Skin epidermis (tissue), 12 donors: ENCODE measurements around the gene IL1RL2.

Experiments
- H3K27ac ChIP-seq, 21 experiments: fragments of 200-600 bp; sonication (generic) in 11 of 21; one replicate each; pipeline ENCODE4 v1.5.0; 2020; ENCODE audit warnings: mild to moderate bottlenecking in 3 of 21, inconsistent platforms in 2 of 21, moderate library complexity in 2 of 21
- H3K4me3 ChIP-seq, 7 experiments: fragments of 200-600 bp; sonication (generic) in 2 of 7; one replicate each; pipeline ENCODE4 v1.5.0; 2020; ENCODE audit warnings: inconsistent platforms in 2 of 7, mild to moderate bottlenecking in 2 of 7, moderate library complexity in 1 of 7

Gene IL1RL2

DNA sequence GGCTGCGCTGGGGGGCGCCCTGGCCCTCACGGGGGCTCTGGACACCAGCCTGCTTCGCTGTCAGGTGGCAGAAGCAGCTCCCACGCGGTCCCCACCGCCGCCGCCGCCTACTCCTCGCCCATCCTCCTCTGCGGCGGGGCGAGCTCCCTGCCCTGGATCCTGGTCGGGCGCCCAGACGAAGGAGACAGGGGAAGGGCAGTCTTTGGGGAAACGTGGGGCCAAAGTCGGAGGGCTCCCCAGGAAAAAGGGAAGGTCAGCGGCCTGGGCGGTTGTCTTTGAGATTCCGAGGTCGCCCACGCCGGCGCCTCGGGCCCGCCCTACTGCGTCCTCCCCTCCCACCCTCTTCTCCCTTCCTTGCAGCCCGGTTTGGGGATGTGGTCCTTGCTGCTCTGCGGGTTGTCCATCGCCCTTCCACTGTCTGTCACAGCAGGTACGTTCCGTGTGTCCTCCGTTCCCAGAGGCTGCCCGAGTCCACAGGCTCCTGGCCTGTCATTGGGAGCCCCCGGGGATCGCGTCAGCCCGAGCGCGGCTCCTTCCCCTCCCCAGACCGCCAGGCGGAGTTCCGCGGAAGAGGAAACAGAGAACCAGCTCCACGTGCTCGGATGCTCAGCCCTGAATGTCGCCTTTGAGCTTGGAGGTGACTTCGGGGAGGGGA is 800 bp downstream of the IL1RL2 start:
- peak overlapping the region; percentile 57 to 96 (median 88) for H3K27ac ChIP-seq
- H3K4me3 ChIP-seq = peak overlapping the region; percentile 31 to 52 (median 42)

DNA sequence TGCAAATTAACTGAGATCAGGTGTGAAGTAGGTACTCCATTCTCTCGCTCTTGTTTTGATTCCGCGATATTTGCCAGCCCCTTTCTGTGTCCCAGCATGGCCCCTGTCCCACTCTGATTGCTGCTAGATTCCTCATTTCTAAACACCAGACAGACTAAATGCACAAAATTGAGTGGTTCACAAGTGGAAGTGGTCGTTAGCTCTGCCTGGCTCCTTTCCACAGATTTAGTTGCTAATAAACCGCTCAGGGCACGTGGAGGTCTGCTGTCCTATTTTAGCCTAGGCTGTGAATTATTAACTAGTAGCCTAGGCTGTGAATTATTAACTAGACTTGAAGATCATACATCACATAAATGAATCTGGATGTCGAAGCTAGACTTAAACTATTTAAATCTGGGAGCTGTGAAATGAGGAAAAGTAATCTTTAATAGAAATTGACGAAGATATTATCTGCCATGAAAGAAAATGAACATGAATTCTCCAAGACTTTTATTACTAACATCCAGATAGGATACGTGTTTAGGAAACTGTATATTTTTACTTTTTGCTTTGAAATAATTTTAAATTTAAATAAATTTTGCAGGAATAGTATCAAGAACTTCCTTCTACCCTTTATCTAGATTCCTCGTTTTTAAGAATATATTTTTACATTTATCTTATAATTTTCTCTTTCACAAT is 3.7 kb downstream of the IL1RL2 start:
- H3K27ac ChIP-seq = no peak overlapping the region
- H3K4me3 ChIP-seq = no peak overlapping the region

DNA sequence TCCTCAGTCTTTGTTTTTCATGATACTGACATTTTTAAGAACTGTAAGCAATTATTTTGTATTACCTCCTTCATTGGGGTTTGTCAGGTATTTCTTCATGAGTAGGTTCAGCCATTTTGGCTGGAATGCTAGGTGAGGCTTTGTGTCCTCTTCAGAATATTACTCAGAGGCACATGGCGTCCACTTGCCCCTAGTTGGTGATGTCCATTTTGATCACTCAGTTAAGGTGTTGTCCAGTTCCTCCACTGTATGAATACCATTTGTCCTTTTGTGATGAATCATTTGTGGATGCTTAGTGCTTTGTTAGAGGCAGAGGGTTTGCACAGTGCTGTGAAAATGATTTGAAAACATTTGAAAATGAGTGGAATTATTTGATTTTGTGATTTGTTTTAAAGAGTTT is 4.7 kb downstream of the IL1RL2 start:
- Histone ChIP-seq H3K4me3 (no peak overlapping the region), H3K27ac (no peak overlapping the region)

DNA sequence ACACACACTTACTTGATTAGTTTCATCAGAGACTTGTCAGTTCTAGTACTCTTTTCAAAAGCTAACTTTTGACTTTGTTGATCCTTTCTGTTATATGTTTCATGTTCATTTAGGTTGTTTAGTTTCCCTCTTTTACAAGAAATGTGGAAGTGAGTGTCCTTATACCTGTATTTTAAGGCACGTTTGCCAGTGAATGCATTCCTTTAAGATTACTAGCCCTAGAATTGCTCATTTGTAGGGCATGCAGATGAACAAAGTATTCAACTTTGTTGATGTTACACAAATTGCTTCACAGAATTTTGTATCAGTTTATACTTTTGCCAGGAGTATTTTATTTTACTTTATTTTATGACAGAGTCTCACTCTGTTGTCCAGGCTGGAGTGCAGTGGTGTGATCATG is 6.3 kb downstream of the IL1RL2 start:
- Histone ChIP-seq H3K27ac (no peak overlapping the region), H3K4me3 (no peak overlapping the region)

DNA sequence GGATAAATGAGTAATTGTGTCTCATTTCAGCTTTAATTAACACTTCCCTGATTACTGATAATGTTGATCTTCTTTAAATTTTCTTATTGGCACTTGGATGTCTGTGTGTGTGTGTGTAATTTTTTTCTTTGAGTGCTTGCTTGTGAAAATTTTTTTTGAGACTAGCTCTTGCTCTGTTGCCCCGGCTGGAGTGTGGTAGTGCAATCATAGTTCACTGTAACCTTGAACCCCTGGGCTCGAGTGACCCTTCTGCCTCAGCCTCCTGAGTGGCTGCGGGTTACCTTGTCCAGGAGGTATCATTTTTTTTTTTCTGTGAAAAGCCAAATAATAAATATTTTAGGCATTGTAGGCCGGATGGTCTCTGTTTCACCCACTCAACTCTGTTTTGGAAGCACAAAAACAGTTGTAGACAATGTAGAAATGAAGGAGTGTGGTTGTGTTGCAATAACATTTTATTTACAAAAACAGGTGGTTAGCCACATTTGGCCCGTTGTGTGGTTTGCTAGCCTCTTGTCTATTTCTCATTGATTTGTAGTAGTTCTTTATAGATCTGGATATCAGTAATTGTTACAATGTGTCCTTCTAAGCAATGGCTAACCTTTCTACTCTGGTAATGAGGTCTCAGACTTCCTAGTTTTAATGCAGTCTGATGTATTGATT is 7.9 kb downstream of the IL1RL2 start:
- Histone ChIP-seq H3K4me3 (no peak overlapping the region), H3K27ac (no peak overlapping the region)

DNA sequence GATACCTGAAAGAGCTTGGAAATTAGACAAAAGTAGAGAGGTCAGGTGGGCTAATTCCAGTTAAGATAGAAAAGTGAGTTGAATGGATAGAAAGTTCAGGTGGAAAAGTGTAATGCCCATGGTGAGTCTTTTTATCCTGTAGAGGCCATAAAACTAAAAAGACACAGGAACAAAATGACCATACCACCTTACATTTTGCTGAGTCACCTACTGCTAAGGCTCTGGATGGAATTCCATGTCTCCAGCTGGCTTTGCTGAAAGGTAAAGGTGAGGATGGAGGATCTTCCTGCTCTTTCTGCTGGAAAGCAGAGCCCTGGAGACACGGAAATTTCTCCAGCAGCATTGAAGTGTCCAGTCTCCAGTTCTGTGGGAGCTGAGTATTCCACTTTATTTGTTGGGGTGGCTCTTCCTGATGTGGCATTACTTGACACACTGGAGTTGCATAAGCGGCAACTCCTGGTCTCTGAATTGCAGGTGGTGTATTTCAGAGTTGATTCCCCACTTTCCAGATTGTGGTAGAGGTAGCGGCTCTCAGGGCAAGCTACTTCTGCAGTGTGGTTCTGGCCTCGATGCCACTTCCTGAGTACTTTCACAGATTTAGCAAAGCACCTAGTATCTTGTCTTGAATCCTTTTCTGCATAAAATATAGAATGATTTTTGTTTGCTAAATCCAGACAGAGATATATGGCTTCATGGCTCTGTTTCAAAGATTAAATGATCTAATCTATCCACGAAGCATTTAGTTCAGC is 10.7 kb downstream of the IL1RL2 start:
- Histone ChIP-seq H3K4me3 (no peak overlapping the region), H3K27ac (no peak overlapping the region)

DNA sequence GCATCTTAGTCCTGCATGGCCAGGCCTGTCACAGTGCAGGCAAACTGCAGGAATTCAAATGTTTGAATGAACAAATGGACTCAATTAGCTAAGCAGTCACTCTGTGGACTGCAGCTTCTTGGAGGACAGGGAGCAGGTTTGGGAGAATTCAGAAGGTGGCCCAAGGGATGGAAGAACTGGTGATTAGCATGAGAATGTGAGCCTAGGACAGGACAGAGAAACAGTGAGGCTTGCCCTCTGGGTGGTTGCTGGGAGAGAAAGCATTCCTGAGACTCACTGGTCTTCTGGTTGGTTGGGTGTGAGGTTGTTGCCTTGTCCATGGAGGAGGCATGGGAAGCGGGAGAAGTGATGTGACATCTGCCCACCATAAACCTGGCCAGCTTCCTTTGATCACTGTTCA is 13.7 kb downstream of the IL1RL2 start:
- Histone ChIP-seq H3K27ac (no peak overlapping the region), H3K4me3 (no peak overlapping the region)

DNA sequence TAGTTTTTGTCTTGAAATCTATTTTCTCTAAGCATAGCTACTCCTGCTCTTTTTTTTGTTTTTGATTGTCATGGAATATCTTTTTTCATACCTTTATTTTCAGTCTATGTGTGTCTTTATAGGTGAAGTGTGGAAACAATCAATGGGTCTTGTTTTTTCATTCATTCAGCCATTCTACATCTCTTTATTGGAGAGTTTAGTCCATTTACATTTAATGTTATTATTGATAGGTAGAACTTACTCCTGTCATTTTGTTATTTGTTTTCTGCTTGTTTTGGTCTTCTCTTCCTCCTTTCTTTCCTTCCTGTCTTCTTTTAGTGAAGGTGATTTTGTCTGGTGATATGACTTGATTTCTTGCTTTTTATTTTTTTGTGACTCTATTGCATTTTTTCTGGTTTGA is 17.8 kb downstream of the IL1RL2 start:
- H3K4me3 ChIP-seq = no peak overlapping the region
- no peak overlapping the region for H3K27ac ChIP-seq

DNA sequence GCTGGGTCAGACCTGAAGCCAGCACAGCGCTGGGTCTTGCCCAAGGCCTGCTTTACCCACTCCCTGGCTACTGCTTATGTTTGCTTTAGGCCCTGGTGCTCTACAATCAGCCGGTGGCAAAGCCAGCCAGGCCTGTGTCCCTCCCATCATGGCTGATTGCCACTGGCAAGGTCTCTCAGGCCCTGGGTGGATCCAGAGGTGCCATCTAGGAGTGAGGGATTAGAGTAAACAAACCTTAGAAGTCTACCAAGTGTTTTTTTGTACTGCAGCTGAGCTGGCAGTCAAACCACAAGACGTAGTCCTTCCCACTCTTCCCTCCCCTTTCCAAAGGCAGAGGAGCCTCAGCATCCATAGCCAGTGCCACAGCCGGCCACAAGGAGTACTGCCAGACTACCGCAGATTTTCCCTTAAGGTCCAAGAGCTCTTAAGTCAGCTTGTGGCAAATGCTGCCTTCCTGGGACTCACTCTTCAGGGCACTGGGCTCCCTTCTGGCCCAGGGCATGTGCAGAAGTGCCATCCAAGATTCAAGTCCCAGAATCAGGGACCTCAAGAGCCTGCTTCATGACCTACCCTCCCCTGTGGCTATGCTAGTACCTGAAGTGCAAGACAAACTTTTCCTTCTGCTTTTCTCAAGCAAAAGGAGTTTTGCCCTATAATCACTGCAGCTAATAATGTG is 20.0 kb downstream of the IL1RL2 start:
- Histone ChIP-seq H3K27ac (no peak overlapping the region), H3K4me3 (no peak overlapping the region)

DNA sequence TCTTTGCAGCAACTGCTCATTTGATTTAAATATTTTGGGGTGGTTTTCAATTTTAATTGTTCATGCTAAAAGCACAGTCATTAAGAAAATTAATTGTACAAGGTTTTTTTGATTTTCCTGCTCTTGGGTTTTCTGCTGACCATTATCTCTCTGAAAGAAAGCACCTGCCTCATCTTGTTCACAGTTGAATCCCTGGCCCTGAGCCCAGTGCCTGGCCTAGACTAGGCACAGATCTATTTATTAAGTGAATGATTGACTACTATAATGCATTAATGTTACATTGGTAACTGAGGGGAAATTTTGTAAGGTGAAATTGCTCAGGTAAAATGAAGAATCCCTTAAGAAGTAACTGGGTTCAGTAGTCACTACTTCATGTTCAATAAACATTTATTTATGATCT is 22.0 kb downstream of the IL1RL2 start:
- no peak overlapping the region for H3K4me3 ChIP-seq
- no peak overlapping the region for H3K27ac ChIP-seq

DNA sequence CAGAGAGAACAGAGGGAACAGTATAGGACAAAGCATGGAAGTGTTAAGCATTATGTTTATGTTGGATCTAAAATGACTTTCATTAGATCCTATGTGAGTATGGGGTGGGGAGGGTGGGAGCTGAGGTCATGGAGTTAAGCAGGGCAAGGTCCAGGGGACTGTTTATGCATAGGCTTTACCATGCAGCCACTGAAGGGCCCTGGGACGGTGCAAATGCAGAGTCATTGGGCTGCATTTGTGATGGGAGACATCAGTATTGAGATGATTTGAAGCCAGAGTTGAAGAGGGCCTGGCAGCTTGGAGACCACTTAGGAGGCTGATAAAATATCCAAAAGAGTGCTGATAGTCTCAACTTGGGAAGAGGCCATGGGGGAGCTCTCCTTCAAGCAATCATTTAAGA is 22.7 kb downstream of the IL1RL2 start:
- H3K27ac ChIP-seq = no peak overlapping the region
- no peak overlapping the region for H3K4me3 ChIP-seq

DNA sequence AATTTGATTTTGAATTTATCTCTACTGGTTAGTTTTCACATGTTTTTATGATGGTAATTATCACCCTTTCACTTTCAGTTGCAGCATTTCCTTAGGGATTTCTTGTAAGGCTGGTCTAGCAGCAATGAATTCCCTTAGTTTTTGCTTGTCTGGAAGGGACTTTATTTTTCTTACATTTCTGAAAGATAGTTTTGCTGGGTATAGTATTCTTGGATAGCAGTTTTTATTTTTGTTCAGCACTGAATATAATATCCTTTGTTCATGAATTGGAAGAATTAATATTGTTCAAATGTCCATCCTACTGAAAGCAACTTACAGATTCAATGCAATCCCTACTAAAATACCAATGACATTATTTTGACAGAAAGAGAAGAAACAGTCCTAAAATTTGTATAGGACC is 30.2 kb downstream of the IL1RL2 start:
- Histone ChIP-seq H3K4me3 (no peak overlapping the region), H3K27ac (no peak overlapping the region)

DNA sequence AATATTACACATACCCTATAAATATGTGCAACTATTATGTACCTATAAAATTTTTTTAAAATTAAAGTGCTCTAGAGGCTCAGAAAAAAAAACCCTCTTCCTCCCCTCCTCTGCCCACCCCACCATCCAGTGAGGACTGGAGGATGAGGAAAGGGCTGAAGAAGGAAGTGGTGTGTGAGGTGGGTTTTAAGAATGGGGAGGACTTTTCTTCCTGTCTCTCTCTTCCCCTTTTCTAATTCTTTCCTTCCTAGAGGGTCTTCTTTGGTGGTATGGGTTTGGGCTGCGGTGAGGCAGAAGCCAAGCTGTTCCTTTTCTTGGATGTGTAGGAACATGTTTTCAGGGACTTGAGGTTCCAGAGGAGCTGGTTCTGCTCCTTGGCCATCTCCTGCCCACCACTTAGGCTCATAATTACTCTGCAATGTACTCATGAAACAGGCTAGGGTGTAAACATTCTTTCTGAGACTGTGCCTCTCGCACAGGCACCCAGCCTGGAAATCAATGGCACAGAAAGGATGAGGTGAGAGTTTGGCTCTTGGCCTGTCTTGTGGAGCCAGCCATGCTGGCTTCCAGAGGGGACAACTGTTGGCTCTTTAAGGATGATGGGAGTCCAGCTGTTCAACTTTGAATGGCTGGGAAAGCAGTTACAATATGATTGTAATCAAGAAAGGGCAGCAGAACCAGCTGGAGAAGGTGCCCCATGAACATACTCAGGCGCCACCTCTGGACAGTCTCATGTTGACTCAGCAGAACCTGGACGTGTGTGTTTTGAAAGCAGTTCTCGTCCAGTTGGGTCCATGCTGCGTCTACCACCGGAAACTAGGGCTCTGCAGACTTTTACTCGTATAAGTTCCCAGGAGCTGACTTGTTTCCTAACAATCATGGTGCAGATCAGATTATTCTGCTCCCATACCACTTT is 38.3 kb downstream of the IL1RL2 start:
- Histone ChIP-seq H3K4me3 (no peak overlapping the region), H3K27ac (peak overlapping the region in 18 of 21 experiments; percentile 5 to 97 (median 44))

DNA sequence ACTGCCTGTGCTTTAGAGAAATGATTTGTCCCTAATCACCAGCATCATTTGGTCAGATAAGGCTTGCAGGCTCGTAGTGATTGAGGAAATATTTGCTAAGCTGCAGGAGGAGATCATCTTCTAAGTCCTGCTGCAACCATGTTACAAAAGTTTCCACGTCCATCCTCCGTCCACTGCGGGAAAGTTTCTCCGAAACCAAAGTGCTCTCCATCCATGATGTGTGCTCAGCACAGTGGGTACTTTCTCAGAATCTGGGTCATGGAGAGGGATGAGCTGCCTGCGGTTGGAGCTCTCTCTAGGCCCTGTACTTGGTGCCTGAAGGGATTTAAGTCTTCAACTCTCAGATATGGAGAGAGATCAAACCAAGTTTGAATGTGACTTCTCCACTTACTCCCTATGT is 39.3 kb downstream of the IL1RL2 start:
- Histone ChIP-seq H3K4me3 (no peak overlapping the region), H3K27ac (peak overlapping the region in 17 of 21 experiments; percentile 75 to 97 (median 93))

DNA sequence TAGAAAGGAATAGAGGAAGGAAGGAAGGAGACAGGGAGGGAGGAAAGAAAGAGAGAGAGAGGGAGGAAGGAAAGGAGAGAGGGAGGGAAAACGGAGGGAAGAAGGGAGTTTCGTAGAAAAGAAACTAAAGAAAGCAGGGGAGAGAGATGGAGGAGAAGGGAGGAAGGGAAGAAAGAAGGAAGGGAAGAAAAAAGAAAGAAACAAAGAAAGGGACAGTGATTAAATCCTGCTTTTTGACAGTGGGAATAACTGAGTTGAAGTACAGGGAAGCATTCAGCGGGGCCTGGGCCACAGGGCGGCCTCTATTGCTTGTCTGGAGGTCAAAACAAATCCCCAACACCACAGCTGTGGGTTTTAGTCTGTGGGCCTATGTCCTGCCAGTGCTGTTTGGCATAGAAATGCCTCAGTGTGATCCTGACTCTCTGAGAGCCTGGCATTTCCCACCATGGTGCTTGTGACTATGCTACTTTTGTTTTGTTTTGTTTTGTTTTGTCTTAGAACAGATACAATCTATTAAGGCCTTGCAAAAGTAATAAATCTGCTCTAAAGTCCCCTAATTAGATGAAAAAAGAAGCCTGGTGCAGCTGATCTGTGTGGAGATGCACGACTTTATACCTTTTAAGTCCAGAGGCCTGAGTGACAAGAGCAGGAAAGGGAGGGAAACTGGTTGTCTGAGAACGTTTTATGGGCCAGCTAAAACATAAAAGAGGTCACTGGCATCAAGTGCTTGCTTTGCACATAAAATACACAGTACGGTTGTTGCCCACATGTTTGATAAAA is 40.0 kb downstream of the IL1RL2 start:
- H3K4me3 ChIP-seq = no peak overlapping the region
- peak overlapping the region; percentile 57 to 97 (median 91) for H3K27ac ChIP-seq

DNA sequence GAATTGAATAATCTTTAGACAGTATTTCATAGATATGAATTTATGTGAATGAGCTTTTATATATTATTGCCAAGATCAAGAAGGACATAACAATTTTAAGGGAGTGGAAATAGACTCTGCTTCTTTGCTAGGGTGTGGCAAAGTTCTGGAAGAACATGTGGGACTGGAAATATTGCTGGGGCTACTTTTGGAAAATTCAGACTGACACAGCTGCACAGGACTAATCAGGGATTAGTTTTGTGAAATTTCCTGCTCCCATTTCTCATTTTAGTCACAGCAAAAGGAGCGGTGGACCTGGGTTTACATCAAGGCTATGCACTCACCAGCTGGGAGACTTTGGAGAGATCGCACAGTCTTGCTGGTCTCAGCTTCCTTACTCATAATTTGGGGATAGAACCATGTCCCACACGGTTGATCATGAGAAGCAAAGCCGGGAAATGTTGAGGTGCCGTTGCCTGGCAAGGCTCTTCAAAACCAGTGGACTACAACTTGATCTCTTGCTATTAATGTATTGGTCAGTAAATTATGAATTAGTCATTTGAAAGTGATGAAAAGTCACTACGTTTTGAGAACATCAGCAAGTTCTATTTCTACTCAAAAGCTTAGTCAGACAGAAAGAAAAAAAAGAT is 42.4 kb downstream of the IL1RL2 start:
- peak overlapping the region in 19 of 21 experiments; percentile 70 to 97 (median 90) for H3K27ac ChIP-seq
- H3K4me3 ChIP-seq = no peak overlapping the region

DNA sequence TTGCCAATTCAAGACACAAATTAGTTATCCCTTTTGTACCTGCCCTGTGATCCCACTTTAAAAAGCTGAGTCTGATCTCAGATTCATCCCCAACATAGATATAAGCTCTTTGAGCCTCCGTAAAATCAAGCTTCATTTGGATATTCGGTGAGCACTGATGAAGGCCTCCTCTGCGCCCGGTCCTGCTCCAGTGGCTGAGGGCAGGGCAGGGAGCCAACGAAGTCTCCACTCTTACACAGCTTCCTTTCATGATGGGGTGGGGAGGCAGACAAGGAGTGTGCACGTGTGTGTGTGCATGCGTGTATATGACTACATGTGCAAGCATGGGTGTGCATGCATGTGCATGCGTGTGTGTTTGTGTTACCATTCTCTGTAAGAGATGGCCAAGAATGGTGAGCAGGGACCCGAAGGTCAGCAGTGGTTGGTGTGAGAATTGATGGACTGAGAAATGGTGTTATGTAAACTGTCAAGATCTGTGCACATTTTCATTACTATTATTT is 43.6 kb downstream of the IL1RL2 start:
- peak overlapping the region in 7 of 21 experiments; percentile 55 to 97 (median 92) for H3K27ac ChIP-seq
- no peak overlapping the region for H3K4me3 ChIP-seq
